Activated effector memory CD4-positive, alpha-beta T cell treated with Interleukin-2 at 50 U/mL for 16 hours (primary cell): ENCODE data around the gene NDUFS2.

Experiments
- DNase-seq: peaks from one replicate; pipeline ENCODE4 v3.0.0-alpha.2; 2020

NDUFS2 gene

DNA sequence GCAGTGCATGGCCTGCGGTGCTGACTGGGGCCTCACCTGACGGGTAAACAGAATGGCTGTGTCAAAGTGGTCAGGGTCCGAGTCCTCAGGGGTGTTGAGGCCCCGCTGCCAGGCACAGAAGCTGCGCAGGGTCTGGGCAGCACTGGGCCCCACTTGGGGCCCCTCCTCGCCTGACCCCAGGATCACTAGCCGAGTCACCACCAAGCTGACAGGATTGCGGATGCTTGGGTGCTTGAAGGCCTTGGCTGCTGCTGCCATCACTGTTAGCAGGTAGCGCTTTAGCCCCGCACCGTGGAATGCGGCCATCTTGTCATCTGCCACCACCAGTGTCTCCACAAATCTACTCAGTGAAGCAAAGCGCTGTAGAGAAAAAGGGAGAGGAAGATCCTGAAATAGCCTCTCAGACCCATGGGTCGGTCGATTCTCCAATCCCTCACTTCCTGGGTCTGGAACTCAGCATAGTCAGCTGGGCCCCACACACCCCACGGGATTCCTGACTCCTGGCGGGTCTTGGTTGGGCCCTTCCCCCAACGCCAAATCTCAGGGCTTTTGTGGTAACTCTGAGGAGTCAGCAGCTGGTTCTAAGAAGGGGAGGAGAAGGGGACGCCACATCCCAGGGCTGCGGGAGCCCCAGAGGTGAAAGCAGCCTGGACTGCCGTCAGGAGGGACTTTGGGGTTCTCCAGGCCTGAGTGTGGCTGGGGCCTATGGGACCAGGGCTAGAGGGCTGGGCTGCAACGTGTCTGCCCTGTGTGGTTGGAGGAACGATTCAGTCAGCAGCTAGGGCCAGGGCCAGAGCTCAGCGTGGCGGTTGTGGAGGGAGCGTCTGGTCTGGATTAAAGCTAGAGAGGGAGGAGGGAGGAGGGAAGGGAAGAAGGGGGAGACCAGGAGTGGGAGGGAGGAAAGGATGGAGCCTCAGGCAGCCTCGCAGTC, 5.4 kb upstream of the NDUFS2 start:
- no peak for DNase-seq

DNA sequence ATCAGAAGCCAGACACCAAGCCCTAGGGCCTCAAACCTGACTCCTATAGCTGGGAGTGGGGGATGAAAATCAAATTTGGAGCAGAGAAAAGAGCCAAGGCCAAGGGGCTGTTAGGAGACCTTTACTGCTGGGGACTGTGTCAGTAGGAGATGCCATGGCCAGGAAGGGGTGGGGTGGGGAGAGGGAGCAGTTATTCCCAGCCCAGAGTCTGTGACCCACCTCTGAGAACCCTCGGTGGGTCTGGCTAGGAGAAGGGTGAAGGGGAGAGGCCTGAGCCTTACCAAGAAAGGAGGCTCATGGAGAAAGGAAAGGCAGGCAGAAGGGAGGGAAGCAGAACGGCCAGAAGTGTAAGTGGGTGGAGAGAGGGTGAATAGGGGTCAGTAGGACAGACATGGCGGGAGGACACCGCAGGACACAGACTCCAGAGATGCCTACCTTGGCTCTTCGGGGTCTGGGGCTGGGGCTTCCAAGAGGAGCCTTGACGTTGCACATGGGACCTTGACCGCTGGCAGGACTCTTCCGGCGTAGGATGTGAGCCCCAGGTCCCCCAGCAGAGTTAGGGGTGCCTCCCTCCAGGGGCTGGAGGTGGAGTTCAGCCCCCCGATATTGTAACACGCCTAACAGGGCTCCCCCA, 4.5 kb upstream of the NDUFS2 start:
- DNase-seq: no peak

DNA sequence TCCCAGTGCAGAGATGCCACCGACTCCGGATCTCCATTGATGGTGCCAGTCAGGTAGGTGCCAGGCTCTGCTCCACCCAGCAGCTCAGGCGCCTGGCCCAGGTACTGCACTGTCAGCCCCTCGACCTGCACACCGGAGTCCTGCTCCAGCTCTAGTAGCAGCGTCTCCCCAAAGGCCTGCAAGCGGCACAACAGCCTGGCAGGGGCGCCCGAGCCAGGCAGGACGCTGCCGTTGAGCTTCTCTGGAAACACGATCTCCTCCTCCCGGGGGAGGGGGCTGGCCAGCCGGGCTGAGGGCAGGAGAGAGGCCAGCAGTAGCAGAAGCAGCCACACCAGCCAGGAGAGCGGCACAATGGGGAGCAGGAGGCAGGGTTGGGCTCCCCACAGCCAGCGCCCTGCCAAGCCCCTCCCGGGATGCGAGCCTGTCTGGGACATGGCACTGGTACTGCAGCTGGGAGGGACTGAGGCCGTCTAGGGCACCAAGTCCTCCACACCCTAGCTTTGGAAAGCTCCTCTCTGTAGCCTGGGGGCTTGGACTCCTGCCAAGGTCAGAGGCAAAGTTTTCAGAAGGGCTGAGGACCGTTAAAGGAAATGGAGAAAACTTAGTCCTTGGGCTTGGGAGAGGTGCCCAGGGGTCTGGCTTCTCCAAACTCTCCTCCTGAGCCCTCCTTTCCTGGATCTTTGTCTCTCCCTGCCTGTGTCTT, 3.8 kb upstream of the NDUFS2 start:
- no peak for DNase-seq

DNA sequence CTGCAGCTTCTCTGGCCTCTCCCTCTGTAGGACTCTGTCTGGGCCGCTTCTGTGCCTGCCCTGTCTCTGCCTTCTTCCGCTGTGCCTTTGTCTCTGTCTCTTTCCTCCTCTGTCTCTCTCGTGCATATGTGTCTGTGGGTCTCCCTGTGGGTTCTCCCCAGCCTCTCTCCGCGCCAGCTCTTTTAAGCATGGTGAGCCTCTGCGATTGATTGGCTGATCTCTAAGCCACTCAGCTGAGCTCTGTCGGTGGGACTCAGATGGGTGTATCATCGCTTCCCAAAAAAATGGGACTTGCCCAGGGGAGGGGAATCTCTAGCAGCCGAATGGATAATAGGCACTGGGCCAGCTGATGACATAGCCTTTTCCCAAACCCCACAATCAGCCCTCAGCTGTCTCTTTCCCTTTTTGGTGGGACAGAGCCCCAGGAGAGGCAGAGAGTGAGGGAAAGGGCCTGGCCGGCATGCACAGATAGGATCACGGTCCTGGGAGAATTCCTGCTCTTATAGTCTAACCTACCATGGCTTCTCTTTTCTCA, 3.2 kb upstream of the NDUFS2 start, which contains the start of gene ADAMTS4:
Gene ADAMTS4, minus strand, starts transcription at position 158 of the 535 bp plus-strand sequence. CDS start 427 bp downstream, outside the sequence.
- DNase-seq: no peak

DNA sequence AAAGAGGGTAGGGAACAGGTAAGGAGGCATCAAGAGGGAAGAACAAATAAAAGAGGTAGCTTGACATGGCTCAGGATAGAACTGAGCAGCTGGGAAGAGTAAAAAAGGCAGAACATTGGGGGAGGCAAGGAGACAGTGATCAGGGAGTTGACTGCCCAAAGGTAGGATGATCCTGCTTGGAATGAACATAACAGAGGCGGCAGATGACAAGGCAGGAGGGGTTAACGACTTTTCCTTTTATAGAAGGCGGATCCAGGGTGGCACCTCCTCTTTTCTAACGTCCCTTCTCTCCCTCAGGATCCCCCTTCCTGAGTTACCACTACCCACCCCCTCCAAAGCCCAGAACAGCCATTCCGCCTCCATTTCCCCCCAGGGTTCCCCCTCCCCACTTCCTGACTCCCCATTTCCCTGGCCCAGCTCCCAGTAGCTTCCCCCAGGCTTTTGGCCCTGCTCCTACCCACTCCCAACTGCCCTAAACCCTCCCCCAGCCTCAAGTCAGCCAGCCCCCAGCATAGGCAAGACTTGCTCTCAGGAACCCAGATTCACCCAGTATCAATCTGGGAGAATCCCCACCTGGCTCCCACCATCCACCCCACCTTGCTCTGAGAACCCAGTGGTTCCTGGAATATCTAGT, 2.5 kb upstream of the NDUFS2 start:
- no peak for DNase-seq

DNA sequence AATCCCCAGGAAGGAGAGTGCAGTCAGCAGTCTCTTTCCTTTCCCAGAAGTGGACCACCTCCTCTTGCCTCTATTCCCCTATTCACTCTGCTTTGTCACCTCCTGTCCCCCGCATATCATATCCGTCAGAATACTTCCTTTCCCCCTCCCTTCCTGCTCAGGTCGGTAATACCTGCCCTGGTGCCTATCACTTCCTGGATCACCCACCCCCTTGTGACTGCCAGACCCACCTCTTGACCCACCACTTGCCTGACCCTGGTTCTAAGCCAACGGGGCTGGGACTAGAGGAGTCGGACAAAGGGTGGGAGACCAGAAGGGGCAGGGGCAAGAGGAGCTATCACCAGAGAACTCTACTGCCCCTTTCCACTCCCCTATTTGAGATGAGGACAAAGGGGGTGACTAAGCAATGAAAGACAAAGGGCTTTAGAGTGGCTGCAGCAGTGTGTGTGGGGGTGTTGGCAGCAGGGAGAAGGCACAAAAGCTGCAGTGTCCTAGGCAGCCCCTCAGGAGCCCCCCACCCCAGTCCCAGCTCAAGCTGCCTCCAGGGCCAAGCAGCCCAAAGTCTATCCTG, 1.7 kb upstream of the NDUFS2 start:
- no peak for DNase-seq

DNA sequence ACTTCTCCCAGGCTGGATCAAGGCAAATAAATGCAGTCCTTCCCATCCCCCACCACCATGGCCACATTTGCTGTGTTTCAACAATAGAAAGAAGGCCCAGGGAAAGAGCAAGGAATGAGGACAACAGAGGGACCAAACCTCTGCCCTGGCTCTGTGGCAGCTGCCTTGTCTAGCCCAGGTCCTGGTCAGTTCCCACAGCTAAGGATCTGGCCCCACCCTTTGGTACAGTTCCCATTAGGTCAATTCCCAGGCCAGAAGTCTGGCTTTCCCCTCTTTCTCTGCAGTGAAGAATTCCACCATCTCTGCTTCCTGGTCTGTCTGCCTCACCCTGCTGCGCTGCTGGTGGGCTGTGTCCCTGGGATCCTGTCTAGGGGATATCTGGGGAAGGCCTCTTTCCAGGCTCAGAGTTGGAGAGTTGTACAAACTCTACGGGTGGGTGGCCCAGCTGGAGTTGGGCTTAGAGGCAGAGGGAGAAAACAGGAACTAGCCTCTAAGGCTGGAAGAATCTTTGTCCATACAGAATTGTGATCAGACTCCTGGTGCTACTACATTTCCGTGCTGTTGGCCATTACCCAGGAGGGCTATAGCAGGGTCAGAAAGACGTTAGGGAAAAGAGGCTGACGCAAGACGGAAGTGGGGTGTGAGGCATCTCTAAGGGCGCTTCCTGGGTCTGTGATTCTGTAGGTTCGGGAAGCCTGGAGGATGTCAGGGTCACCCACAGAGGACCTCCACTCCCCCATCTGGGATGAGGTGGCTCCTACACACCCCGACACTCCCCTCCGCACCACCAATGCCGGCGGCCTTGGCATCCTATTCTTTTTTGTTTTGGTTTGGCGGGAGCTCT, 953 bp upstream of the NDUFS2 start:
- DNase-seq: no peak

DNA sequence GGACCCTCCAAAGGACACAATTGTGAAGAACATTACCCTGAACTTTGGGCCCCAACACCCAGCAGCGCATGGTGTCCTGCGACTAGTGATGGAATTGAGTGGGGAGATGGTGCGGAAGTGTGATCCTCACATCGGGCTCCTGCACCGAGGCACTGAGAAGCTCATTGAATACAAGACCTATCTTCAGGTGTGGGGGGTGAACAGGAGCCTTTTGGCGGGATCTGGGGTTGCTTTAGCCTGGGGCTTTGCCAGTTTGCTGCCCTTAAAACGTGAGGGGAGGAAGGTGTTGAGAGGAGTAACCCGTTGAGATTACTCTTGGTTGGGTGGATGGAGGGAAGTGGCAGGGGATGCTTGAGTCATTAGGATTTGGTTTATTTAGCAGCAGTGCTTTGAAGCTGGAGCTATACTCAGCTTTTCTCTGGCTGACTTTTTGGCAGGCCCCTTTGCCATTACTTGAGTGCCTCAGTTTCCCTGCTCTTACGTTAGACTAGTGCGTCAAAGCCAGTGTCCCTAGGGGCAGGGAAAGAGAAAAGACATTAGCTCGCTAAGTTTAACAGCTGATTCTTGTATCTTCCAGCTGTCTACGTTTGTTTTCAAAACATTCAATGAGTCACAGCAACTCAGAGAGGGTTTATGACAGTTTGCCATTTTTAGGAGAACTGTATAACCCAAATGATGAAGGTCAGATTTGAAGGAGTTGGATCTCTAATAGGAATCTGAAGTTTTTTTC, 4.4 kb downstream of the NDUFS2 start:
- DNase-seq: no peak

DNA sequence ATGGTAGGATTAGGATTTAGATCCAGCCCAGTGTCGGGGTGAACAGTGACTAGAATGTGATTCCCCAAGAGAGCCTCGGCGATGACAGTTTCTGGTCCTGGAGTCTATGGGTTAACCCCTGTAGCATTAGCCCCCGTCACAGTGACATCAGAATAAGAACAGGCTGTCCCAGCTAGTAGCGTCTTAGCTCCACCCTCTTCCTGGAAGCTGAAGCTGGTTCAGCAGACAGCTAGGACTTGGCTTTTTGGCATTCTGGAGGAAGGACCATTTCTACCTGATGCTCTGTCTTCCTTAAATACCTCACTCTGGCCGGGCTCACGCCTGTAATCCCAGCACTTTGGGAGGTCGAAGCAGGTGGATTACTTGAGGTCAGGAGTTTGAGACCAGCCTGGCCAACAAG, 5.0 kb downstream of the NDUFS2 start:
- DNase-seq: no peak

DNA sequence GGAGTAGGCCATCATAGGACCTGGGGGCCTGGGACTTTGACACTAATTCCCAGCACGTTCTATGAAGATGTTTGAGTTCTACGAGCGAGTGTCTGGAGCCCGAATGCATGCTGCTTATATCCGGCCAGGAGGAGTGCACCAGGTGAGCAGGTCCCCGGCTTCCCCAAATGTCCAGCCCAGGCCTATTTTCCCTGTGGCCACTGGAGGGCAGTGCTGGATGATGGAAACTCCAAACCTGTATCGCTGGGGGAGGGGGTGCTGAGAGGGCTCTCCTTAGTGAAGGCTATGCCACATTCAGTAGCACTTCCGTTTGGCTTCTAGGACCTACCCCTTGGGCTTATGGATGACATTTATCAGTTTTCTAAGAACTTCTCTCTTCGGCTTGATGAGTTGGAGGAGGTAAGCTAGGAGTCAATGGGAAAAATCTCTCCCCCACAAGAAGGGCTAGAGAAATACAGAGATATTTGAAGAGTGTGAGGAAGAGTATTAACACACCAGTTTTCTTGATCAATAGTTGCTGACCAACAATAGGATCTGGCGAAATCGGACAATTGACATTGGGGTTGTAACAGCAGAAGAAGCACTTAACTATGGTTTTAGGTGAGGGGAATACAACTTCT, 7.7 kb downstream of the NDUFS2 start:
- DNase-seq: peak; percentile 48

DNA sequence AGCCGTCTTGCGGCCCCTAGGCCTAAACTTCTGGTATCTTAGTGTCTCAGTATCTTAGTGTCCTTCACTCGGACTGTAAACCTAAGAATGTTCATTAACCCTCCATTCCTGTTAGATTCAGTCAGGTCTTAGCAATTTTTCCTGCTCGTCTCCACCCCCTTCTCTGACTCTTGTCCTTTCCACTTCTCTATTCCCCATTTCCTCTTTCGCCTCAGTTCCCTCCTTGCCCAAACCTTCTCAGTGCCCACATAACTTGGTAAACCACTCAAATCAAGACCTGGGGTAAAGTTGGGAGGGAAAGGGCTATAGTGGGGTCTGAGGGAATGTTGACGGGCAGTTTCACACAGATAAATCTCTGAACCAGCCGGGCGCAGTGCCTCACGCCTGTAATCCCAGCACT, 12.2 kb downstream of the NDUFS2 start:
- no peak for DNase-seq

DNA sequence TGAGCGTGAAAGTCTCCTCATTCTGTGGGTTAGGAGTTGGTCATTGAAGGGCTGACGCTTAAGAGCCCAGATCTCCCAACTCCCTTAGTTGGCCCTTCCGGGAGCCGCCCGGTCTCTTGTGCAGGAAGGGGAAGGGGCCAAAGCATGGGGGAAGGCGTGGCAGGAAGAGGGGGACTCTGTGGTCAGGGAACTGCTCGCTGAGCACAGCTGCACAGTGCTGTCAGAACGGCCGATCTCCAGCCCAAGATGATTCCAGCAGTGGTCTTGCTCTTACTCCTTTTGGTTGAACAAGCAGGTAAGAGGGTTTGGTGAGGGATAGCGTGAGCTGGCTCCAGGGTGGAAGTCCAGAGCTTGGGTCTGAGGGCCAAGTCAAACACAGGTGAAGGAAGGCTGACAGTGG, 12.9 kb downstream of the NDUFS2 start, which contains the start of gene FCER1G:
Gene FCER1G, plus strand, starts transcription at position 220 of the 400 bp plus-strand sequence. Its CDS starts 27 bp downstream, at position 247.
- DNase-seq: no peak

DNA sequence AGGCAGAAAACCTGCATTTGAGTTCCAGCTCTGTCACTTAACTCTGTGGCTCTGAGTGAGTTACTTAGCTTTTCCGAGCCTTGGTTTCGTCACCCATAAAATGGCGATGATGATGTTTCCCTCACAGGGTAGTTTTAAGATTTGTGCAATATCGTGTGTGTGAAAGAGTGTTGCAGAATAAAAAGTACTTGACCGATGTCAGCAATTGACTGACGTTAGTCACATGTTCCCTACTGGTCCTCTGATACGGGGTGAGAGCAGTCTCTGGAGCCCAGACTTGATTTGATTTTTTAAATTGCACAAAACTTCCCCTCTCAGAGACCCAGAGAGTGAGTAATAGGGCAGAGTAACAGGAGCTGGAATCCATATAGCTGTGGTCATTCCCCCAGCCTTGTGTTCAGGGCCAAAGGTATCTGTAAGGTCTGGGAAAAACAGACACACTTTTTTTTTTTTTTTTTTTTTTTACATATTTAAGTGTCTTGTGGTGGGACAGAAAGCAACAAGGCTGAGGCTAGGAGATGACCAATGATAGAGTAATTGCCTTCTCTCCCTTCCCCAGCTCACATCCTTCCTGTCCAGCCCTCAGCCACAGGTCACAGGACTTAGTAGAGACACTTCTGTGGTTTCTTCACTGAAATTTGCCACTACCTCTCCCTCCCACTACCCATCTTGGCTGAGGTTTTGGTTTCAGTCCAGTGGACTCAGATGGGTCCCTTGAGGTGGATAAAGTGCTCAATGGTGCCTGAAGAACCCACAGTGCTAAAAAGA, 15.0 kb downstream of the NDUFS2 start:
- DNase-seq: no peak

DNA sequence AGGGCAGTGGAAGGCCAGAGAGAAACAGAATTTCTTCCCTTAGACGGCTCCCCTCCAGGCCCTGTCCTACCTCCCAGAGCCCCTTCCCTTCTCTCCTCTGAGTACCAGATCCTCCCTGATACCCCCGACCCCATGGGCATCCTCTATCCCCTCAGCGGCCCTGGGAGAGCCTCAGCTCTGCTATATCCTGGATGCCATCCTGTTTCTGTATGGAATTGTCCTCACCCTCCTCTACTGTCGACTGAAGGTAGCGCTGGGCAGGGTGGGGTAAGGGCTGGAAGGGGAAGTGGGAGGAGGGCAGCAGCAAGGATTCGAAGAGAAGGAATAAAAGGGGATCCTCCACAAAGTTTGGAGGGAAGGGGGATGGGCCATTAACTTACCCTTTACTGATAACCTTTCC, 15.7 kb downstream of the NDUFS2 start:
- no peak for DNase-seq

DNA sequence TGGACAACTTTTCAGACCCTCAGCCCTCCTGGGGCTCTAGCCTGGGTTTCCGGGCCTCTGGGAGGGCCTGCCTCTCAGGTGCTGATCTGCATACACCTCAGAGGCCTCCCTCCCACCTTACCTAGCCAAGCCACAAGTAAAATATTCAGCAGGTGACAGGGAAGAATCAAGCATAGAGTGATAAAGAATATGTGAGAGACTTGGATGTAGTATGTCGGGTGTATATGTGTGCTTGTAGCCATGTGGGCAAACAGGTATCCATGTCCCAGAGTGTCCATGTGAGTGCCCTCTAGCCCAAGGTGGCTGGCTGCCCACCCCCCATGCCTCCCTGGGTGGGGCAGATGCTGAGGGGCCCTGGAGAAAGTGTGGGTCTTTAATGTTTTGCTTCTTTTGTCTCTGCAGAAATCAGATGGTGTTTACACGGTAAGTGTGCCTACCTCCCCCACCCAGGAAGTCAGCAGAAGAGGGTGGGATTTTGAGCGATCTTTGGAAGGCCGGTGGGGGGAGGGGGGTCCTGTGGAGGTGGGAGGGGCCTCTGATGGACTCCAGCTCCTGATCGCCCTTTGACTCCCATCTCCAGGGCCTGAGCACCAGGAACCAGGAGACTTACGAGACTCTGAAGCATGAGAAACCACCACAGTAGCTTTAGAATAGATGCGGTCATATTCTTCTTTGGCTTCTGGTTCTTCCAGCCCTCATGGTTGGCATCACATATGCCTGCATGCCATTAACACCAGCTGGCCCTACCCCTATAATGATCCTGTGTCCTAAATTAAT, 16.3 kb downstream of the NDUFS2 start:
- no peak for DNase-seq

DNA sequence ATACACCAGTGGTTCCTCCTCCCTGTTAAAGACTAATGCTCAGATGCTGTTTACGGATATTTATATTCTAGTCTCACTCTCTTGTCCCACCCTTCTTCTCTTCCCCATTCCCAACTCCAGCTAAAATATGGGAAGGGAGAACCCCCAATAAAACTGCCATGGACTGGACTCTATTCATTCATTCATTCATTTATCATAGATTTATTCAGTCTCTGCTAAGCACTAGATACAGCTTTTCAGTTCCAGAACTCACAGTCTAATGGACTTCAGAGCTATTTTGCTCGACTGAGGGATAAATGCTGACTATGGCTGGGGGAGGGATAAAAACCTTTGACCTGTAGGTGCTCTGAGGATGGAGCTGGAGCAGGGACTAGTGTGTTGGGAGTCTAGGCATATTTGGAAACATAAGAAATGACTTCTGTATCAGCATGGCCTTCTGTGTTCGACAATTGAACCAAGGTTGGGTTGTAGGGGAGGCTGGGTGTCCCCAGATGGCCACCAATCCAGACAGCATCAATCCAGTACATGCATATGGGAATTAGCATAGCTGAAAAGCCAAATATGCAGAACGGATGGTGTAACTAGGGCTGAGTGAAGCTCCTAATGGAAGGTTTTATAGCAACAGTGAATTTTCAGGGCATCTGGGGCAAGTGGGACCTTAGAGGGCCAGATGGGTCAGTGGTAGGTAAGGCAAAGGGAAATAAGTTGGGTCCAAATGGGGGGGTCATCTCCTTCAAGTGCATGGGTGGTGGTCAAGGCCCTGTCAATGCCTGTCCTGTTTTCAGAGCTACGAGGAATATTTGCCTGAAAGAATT, 17.1 kb downstream of the NDUFS2 start:
- DNase-seq: no peak

DNA sequence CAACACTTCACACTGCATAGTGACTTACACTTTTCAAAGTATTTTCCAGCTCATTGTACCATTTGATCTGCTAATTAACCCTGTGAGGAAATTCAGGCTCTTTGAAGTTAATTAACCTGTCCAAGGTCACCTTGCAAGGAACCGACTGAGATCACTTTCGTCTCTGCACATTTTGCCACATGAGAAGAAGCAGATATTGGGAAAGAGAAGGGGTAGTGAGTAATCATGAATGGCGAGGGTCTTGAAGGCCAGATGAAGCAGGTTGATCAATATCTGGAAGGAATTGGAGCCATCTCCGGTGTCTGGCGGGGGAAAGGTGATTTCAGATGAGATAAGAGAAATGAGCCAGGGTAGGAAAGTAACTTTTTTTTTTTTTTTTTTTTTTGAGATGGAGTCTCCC, 17.8 kb downstream of the NDUFS2 start:
- no peak for DNase-seq
